Liver (tissue), 3 donors: ENCODE measurements around the gene SGMS1.

Experiments
- GABPA ChIP-seq, 2 donors: IDR thresholded peaks in 1 of 2; conservative IDR thresholded peaks in 1 of 2; 2 replicates each; pipeline ENCODE4 v1.6.1; 2016; ENCODE audit warnings: antibody characterized with exemption in 2 of 2, mild to moderate bottlenecking in 1 of 2, moderate library complexity in 1 of 2
- RAD21 ChIP-seq, 2 donors: IDR thresholded peaks; 2 replicates each; pipeline ENCODE4 v1.6.1; 2016; ENCODE audit warnings: antibody characterized with exemption in 2 of 2, mild to moderate bottlenecking in 2 of 2
- YY1 ChIP-seq: IDR thresholded peaks from 2 replicates; pipeline ENCODE4 v1.6.1; 2016; ENCODE audit warnings: antibody characterized with exemption, mild to moderate bottlenecking
- TF ChIP-seq, protein P1 (sequence below): fragments of 150-350 bp; IDR thresholded peaks from 2 replicates; pipeline ENCODE4 v1.5.1; 2017; ENCODE audit warnings: improper control_type of control experiment, low read depth, low read length; ENCODE audit not compliant: missing input control
- TF ChIP-seq, protein P2 (sequence below): IDR thresholded peaks from 2 replicates; pipeline ENCODE4 v1.6.1; 2016; ENCODE audit warnings: antibody characterized with exemption
- TF ChIP-seq, protein P3 (sequence below): IDR thresholded peaks from 2 replicates; pipeline ENCODE4 v1.6.1; 2016; ENCODE audit warnings: antibody characterized with exemption, mild to moderate bottlenecking
- donor health status: healthy.
- donor health status: healthy.

DNA sequence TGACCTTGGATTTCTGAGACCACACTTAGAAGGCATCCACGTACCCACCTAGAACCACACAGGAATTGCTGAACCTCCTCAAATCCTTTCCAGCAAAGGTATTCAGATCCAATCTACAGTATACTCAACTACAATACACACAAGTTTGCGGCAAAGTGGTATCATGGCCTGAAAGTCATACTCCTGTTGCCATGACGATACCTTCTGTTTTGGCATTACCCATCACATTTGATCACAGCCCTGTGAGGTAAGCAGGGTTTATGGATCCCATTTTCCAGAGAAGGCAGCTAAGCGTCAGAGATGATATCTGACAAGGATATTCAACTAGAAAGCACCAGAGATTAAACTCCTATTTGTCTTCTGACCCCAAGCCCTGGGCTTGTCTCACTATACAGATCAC, 32.8 kb downstream of the SGMS1 start:
- TF ChIP-seq RAD21 (IDR thresholded peaks at IDR 0.05), result no peak
- TF ChIP-seq, protein P1, sequence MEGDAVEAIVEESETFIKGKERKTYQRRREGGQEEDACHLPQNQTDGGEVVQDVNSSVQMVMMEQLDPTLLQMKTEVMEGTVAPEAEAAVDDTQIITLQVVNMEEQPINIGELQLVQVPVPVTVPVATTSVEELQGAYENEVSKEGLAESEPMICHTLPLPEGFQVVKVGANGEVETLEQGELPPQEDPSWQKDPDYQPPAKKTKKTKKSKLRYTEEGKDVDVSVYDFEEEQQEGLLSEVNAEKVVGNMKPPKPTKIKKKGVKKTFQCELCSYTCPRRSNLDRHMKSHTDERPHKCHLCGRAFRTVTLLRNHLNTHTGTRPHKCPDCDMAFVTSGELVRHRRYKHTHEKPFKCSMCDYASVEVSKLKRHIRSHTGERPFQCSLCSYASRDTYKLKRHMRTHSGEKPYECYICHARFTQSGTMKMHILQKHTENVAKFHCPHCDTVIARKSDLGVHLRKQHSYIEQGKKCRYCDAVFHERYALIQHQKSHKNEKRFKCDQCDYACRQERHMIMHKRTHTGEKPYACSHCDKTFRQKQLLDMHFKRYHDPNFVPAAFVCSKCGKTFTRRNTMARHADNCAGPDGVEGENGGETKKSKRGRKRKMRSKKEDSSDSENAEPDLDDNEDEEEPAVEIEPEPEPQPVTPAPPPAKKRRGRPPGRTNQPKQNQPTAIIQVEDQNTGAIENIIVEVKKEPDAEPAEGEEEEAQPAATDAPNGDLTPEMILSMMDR, result no peak
- TF ChIP-seq YY1, result no peak
- TF ChIP-seq, protein P2, sequence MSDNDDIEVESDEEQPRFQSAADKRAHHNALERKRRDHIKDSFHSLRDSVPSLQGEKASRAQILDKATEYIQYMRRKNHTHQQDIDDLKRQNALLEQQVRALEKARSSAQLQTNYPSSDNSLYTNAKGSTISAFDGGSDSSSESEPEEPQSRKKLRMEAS, result no peak
- TF ChIP-seq, protein P3, sequence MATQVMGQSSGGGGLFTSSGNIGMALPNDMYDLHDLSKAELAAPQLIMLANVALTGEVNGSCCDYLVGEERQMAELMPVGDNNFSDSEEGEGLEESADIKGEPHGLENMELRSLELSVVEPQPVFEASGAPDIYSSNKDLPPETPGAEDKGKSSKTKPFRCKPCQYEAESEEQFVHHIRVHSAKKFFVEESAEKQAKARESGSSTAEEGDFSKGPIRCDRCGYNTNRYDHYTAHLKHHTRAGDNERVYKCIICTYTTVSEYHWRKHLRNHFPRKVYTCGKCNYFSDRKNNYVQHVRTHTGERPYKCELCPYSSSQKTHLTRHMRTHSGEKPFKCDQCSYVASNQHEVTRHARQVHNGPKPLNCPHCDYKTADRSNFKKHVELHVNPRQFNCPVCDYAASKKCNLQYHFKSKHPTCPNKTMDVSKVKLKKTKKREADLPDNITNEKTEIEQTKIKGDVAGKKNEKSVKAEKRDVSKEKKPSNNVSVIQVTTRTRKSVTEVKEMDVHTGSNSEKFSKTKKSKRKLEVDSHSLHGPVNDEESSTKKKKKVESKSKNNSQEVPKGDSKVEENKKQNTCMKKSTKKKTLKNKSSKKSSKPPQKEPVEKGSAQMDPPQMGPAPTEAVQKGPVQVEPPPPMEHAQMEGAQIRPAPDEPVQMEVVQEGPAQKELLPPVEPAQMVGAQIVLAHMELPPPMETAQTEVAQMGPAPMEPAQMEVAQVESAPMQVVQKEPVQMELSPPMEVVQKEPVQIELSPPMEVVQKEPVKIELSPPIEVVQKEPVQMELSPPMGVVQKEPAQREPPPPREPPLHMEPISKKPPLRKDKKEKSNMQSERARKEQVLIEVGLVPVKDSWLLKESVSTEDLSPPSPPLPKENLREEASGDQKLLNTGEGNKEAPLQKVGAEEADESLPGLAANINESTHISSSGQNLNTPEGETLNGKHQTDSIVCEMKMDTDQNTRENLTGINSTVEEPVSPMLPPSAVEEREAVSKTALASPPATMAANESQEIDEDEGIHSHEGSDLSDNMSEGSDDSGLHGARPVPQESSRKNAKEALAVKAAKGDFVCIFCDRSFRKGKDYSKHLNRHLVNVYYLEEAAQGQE, result no peak
- no peak for TF ChIP-seq GABPA (IDR thresholded peaks at IDR 0.05 in 1 of 2, conservative IDR thresholded peaks at IDR 0.05 in 1 of 2)
